HL-60/S4 (cell line): ENCODE data around the gene IQSEC1.

Experiments used
- in situ Hi-C: fragments of 300-500 bp; cut with MboI; formaldehyde crosslinking; loops from 2 replicates; pipeline ENCODE4 v1.14.3; 2022; ENCODE audit warnings: low sequenced_read_pairs

Gene IQSEC1

GRCh38 chr3:12944849-12945248, 128.4 kb downstream of the IQSEC1 start:
- in situ Hi-C loops = no loop called here

- in situ Hi-C loops = no loop called here
Measured at GRCh38 chr3:12944413-12944812, 128.8 kb downstream of the IQSEC1 start.

- in situ Hi-C loops = no loop called here
Measured at GRCh38 chr3:12943124-12944021, 129.9 kb downstream of the IQSEC1 start.

- in situ Hi-C loops = no loop called here
Measured at GRCh38 chr3:12941495-12942023, 131.7 kb downstream of the IQSEC1 start.

- in situ Hi-C loops = no loop called here
Measured at GRCh38 chr3:12940854-12941253, 132.4 kb downstream of the IQSEC1 start.

GRCh38 chr3:12939137-12939536, 134.1 kb downstream of the IQSEC1 start:
- in situ Hi-C loops = no loop called here

GRCh38 chr3:12938258-12938711, 134.9 kb downstream of the IQSEC1 start:
- in situ Hi-C loops = no loop called here

- in situ Hi-C loops = no loop called here
Measured at GRCh38 chr3:12935861-12936830, 137.1 kb downstream of the IQSEC1 start.

- in situ Hi-C loops = no loop called here
Measured at GRCh38 chr3:12935023-12935860, 138.0 kb downstream of the IQSEC1 start.

GRCh38 chr3:12934431-12934830, 138.8 kb downstream of the IQSEC1 start:
- in situ Hi-C loops = no loop called here

- in situ Hi-C loops = no loop called here
Measured at GRCh38 chr3:12933901-12934300, 139.3 kb downstream of the IQSEC1 start.

- in situ Hi-C loops = no loop called here
Measured at GRCh38 chr3:12932754-12933153, 140.5 kb downstream of the IQSEC1 start.

- in situ Hi-C loops = no loop called here
Measured at GRCh38 chr3:12932347-12932746, 140.9 kb downstream of the IQSEC1 start.

- in situ Hi-C loops = no loop called here
Measured at GRCh38 chr3:12931273-12931905, 141.8 kb downstream of the IQSEC1 start.

- in situ Hi-C loops = no loop called here
Measured at GRCh38 chr3:12929801-12930200, 143.4 kb downstream of the IQSEC1 start.

GRCh38 chr3:12926660-12927059, 146.6 kb downstream of the IQSEC1 start:
- in situ Hi-C loops = no loop called here

- in situ Hi-C loops = no loop called here
Measured at GRCh38 chr3:12925648-12926047, 147.6 kb downstream of the IQSEC1 start.

- in situ Hi-C loops = no loop called here
Measured at GRCh38 chr3:12924437-12924836, 148.8 kb downstream of the IQSEC1 start.

GRCh38 chr3:12922881-12923431, 150.3 kb downstream of the IQSEC1 start:
- in situ Hi-C loops = no loop called here

GRCh38 chr3:12922306-12922705, 150.9 kb downstream of the IQSEC1 start:
- in situ Hi-C loops = no loop called here
